ENCODE data around the gene MAGEA8.
"Not testable (repeated sequence)": the region's sequence is repeated elsewhere in the genome, so short reads cannot be mapped to it uniquely, and the experiment has no call there.

MAGEA8 gene

GRCh38 chrX:149903889-149904748 lies 23.1 kb downstream of the MAGEA8 start:
- DNase-seq (ENCODE audit: low read depth) = no peak

GRCh38 chrX:149908308-149908707 lies 27.3 kb downstream of the MAGEA8 start:
- no peak for DNase-seq (ENCODE audit: low read depth)

GRCh38 chrX:149908727-149909126 lies 27.7 kb downstream of the MAGEA8 start:
- DNase-seq (ENCODE audit: low read depth) = no peak

GRCh38 chrX:149909324-149910177 lies 28.6 kb downstream of the MAGEA8 start:
- no peak for DNase-seq (ENCODE audit: low read depth)

GRCh38 chrX:149910178-149910695 lies 29.3 kb downstream of the MAGEA8 start:
- DNase-seq (ENCODE audit: low read depth) = no peak

- no peak for DNase-seq (ENCODE audit: low read depth)
These were observed 35.9 kb downstream of the MAGEA8 start for GRCh38 chrX:149916745-149917392.

- not testable (repeated sequence) for DNase-seq (ENCODE audit: low read depth)
These were observed 42.9 kb downstream of the MAGEA8 start for GRCh38 chrX:149923836-149924235.

GRCh38 chrX:149924434-149924833 lies 43.5 kb downstream of the MAGEA8 start:
- not testable (repeated sequence) for DNase-seq (ENCODE audit: low read depth)

- DNase-seq (ENCODE audit: low read depth) = not testable (repeated sequence)
These were observed 46.4 kb downstream of the MAGEA8 start for GRCh38 chrX:149927245-149927963.

GRCh38 chrX:149927964-149928258 lies 46.9 kb downstream of the MAGEA8 start:
- not testable (repeated sequence) for DNase-seq (ENCODE audit: low read depth)

GRCh38 chrX:149928635-149929034 lies 47.7 kb downstream of the MAGEA8 start:
- DNase-seq (ENCODE audit: low read depth) = not testable (repeated sequence)

GRCh38 chrX:149929400-149929799 lies 48.4 kb downstream of the MAGEA8 start, which contains the start of gene HSFX4:
Gene HSFX4 (plus strand): TSS chrX:149929573. CDS start chrX:149929645, 72 bp downstream.
- DNase-seq (ENCODE audit: low read depth) = not testable (repeated sequence)

GRCh38 chrX:149931355-149931754 lies 50.4 kb downstream of the MAGEA8 start:
- not testable (repeated sequence) for DNase-seq (ENCODE audit: low read depth)

GRCh38 chrX:149932150-149932549 lies 51.2 kb downstream of the MAGEA8 start:
- not testable (repeated sequence) for DNase-seq (ENCODE audit: low read depth)

- not testable (repeated sequence) for DNase-seq (ENCODE audit: low read depth)
These were observed 52.0 kb downstream of the MAGEA8 start for GRCh38 chrX:149932970-149933369.

- not testable (repeated sequence) for DNase-seq (ENCODE audit: low read depth)
These were observed 52.6 kb downstream of the MAGEA8 start for GRCh38 chrX:149933547-149933946.

Data from activated T-cell treated with anti-CD3 and anti-CD28 coated beads for 48 hours (primary cell).